Left lung (tissue), 10 donors: ENCODE results near the gene ADAMTS17. TPM values are rescaled to one million over a fixed set of nuclear protein-coding genes. Genes with fewer than 3 reads are reported as not detected.

Experiments used
- ATAC-seq: fragments of 200-7000 bp; cut with Tn5 transposase; one replicate; pipeline ENCODE4 v1.9.1; 2020; ENCODE audit warnings: moderate library complexity
- DNase-seq, 4 donors: peaks; one replicate each; pipeline ENCODE4 v3.0.0-alpha.2; 2013 to 2020
- H3K27ac ChIP-seq, 2 donors: fragments of 200-600 bp; sonication (generic) in 1 of 2; one replicate each; pipeline versions ENCODE4 v1.5.0 to v1.8.0; 2020 to 2021
- H3K27me3 ChIP-seq, 2 donors: fragments of 200-600 bp; sonication (generic) in 1 of 2; one replicate each; pipeline versions ENCODE4 v1.5.0 to v1.8.0; 2020 to 2021
- H3K36me3 ChIP-seq, 2 donors: fragments of 200-600 bp; sonication (generic) in 1 of 2; one replicate each; pipeline versions ENCODE4 v1.5.0 to v1.8.0; 2020 to 2021
- H3K4me1 ChIP-seq, 2 donors: fragments of 200-600 bp; one replicate each; pipeline ENCODE4 v1.8.0; 2021
- H3K4me3 ChIP-seq, 2 donors: fragments of 200-600 bp; sonication (generic) in 1 of 2; one replicate each; pipeline versions ENCODE4 v1.5.0 to v1.8.0; 2020 to 2021; ENCODE audit warnings: mild to moderate bottlenecking in 1 of 2
- H3K9me3 ChIP-seq, 2 donors: fragments of 200-600 bp; sonication (generic) in 1 of 2; one replicate each; pipeline versions ENCODE4 v1.5.0 to v1.8.0; 2020 to 2021
- CTCF ChIP-seq, 2 donors: fragments of 200-600 bp; sonication (generic) in 1 of 2; IDR thresholded peaks; one replicate each; pipeline versions ENCODE4 v1.5.0 to v1.8.0; 2021; ENCODE audit warnings: antibody characterized with exemption in 2 of 2
- intact Hi-C, 2 donors: fragments of 100-400 bp; cut with DNase I; formaldehyde crosslinking; loops; one replicate each; pipeline versions ENCODE4 v1.11.2 to v1.14.2; 2022
- polyA plus RNA-seq, 6 donors: library from polyadenylated mRNA; unstranded; fragments of 120-200 nt; gene quantifications; one replicate each; pipeline ENCODE4 v1.2.1, GENCODE V29; 2013; ENCODE audit not compliant: insufficient read length in 6 of 6
- total RNA-seq, 2 donors: library from RNA; stranded (reverse); fragmentation: NEBNext Ultra II Directional; extraction: Animal tissue kit (Norgen Biotek cat#: 25700); gene quantifications; one replicate each; pipeline ENCODE4 v1.2.1, GENCODE V29; 2021
- donor health status: DM: no; HTN: yes; CAD: no.
- donor health status: DM: no; HTN: no; CAD: no.

The ADAMTS17 gene
- total and polyA plus RNA-seq, 8 donors: 2.0 to 3.9 (median 3.4) TPM

DNA sequence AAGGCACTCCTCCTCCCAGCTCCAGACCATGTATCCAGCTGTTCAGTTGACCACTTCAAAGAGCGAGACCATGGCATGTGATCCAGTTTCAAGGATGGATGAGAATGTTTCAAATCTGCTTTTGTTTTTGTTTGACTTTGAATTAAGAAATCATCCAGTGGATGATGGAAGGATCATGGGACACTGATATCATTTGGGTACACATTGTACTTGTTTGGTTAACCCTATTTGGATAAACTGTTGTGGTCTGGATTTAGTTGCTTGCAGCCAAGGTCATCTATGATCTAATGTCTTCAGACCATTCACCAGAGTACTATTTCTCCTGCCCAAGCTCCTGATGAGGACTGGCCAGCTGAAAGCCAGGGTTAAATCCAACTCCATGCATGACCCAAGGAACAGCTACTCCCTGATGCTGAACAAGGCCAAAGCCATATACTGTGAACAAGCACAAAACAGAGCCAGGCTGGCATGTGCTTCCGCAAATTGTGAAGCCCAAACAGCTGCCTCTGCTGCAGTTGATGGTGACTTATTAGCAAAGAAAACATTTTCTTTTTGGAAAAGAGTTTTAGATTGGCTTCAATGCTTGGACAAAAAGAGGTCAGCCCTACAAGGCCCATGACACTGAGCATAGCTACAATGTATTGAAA is 5.2 kb upstream of the ADAMTS17 start:
- Histone ChIP-seq H3K36me3 (no peaks in the 10 kb centered on the region), H3K9me3 (no peaks in the 10 kb centered on the region), H3K27me3 (peaks cover 0 to 21% of the 10 kb centered on the region in 2 donors), H3K4me3 (no peak overlapping the region), H3K27ac (no peak overlapping the region), H3K4me1 (peaks cover 0 to 24% of the 10 kb centered on the region in 2 donors)
- intact Hi-C loops: loop anchor here in 1 of 2 donors (5.0 kb wide), 1 partner anchor 225 kb away; no protein-coding TSS in a partner anchor
- TF ChIP-seq CTCF (IDR thresholded peaks at IDR 0.05): no peak
- no peak for ATAC-seq
- DNase-seq: no peak

DNA sequence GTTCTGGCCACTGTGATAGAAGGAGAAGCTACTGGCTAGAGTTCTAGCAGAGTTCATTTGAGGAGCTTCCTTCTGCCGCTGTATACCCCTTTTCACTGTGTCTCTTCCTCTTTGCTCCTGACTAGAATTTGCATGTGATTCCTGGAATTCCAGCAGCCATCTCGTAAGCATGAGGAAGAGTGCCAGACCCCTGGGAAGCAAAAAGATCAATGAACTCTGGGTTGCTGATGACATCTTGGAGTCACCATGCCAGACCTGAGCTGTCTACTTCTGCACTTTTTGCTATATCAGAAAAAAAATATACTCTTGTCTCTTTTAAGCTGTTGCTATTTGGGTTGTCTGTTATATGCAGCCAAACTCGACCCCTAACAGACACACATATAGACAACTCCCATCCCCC is 3.7 kb upstream of the ADAMTS17 start:
- Histone ChIP-seq H3K4me3 (no peak overlapping the region), H3K9me3 (no peaks in the 10 kb centered on the region), H3K27ac (no peak overlapping the region), H3K4me1 (peaks cover 0 to 24% of the 10 kb centered on the region in 2 donors), H3K36me3 (no peaks in the 10 kb centered on the region), H3K27me3 (peaks cover 3 to 35% of the 10 kb centered on the region in 2 donors)
- TF ChIP-seq CTCF (IDR thresholded peaks at IDR 0.05): no peak
- intact Hi-C loops: loop anchor here in 1 of 2 donors (5.0 kb wide), 1 partner anchor 227 kb away; no protein-coding TSS in a partner anchor
- ATAC-seq (no peak), DNase-seq (no peak)

DNA sequence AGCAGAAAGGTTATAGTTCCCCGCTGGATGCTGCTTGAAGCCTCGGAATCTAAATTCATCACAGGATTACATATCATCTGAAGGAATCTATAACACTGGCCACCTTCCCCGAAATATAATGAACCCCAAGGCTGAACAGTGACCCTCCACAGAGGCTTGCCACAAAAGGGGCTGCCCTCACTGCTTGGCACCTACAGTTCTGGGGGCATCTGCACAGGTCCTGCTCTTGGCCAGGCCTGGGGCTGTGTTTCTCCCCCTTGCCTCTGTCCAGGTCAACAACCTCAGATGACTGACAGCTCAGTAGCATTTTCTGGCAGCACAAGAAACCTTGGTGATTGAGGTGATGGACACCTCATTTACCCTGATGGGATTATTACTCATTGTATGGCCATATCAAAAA is 1.5 kb upstream of the ADAMTS17 start:
- H3K9me3 ChIP-seq: no peaks in the 10 kb centered on the region
- peaks cover 0 to 18% of the 10 kb centered on the region in 2 donors for H3K4me1 ChIP-seq
- no peak for ATAC-seq
- no peak overlapping the region for H3K4me3 ChIP-seq
- no peak for TF ChIP-seq CTCF (IDR thresholded peaks at IDR 0.05)
- DNase-seq: no peak
- no peaks in the 10 kb centered on the region for H3K36me3 ChIP-seq
- intact Hi-C loops: no loop called here
- peaks cover 4 to 57% of the 10 kb centered on the region in 2 donors for H3K27me3 ChIP-seq
- no peak overlapping the region for H3K27ac ChIP-seq

DNA sequence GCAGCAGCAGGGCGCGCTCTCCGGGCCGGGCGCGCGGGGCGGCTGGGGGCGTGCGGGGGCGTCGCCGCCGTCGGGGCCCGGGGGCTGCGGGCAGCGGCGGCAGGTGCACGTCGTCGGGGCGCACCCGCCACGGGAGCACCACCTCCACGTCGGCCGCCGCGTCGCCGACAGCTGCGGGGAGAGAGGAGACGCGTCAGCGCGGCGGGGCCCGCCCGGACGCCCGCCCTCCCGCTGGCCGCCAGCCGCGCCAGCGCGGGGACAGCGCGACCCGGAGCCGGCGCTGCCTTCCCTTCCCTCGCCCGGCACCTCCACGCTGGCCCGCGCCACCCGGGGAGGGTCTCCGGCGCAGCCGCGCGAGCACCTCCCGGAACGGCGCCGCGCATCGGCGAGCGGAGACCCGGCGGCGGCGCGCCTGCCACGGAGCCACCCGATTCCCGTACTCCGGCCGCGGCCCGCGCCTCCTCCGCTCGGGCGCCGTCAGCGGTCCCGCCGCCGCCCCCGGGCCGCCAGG is 481 bp downstream of the ADAMTS17 start:
- H3K27ac ChIP-seq: peak overlapping the region in 1 of 2 donors; percentile 37
- ATAC-seq (peak; percentile 7), DNase-seq (peak in 1 of 4 donors; percentile 83)
- H3K36me3 ChIP-seq: no peaks in the 10 kb centered on the region
- peak overlapping the region; percentile 66 to 69 for H3K4me3 ChIP-seq
- H3K27me3 ChIP-seq: peaks cover 4 to 74% of the 10 kb centered on the region in 2 donors
- H3K4me1 ChIP-seq: peaks cover 0 to 18% of the 10 kb centered on the region in 2 donors
- TF ChIP-seq CTCF (IDR thresholded peaks at IDR 0.05): no peak
- H3K9me3 ChIP-seq: no peaks in the 10 kb centered on the region
- intact Hi-C loops: no loop called here

DNA sequence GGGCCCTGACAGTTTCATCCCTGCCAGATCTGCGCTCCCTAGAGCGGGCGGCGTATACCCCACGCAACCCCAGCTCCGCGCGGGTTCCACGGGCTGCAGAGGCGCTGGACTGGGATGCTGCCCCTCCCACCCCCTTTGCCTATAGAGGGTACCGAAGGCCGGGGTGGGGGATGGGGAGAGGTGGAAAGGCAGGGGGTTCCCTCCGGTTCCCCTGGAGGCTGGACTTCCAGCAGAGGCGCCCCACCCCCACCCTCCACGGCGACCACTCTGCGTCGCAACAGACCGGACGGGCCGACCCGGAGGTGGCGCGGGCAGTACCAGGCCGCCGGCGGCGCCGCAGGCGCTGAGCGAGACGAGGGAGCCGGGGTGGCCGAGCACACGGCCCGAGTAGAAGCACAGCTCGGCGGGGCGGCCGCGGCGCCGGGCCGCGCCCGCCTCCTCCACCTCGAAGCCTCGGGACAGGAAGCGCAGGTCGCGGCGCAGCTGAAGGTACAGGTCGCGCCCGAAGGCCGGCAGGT is 995 bp downstream of the ADAMTS17 start:
- DNase-seq: no peak
- no peak for TF ChIP-seq CTCF (IDR thresholded peaks at IDR 0.05)

More for the DNA sequence above, 995 bp downstream of the ADAMTS17 start:
- H3K4me1 ChIP-seq: peaks cover 0 to 18% of the 10 kb centered on the region in 2 donors
- no peaks in the 10 kb centered on the region for H3K36me3 ChIP-seq
- no peaks in the 10 kb centered on the region for H3K9me3 ChIP-seq
- H3K27ac ChIP-seq: no peak overlapping the region
- ATAC-seq: no peak
- H3K27me3 ChIP-seq: peaks cover 4 to 74% of the 10 kb centered on the region in 2 donors
- H3K4me3 ChIP-seq: peak overlapping the region; percentile 2 to 66
- intact Hi-C loops: no loop called here
